NCI-H2081 (cell line): Measurements from ENCODE around the gene CHRNE.
"Not testable (repeated sequence)": the region's sequence is repeated elsewhere in the genome, so short reads cannot be mapped to it uniquely, and the experiment has no call there.

Source experiments
- DNase-seq, 2 experiments: peaks; one replicate each; lab custom pipeline; 2025; lab: John Stamatoyannopoulos, UW

CHRNE gene

DNA sequence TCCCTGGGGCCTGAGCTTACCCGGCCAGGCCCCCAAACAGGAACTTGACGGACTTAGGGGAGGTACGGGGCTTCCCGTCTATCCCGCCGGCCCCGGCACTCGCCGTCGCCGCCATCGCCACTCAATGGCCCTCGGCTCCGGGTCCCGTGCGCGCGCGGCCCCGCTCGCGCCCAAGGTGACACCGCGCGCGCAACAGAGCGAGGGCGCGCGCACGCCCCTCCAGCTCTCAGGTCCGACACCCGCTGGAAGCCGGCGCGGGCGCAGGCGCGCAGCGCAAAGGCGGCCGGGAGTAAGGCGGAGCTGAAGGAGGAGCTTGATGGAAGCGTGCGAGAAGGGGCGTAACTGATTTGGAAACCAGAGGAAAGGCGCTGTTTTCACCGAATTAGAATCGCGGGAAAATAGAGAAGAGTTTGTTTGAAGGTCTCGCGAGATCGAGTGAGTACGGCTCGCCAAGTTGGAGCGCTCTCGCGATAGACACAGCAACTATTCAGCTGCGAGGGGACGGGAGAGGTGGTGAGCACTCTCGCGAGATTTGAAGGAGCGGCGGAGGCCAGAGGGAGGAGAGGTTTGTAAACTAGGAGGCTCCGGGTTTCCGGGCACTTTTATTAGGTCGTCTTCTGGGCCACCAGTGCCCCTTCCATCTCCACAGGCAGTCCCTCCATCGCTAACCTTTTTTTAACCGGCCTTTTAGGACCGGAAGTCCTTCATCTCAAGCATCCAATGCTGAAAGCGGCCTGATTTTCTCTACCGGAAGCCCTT, 37.1 kb upstream of the CHRNE start, which contains the start of the genes RNF167 and SLC25A11:
Gene RNF167, plus strand, starts transcription at position 473 of the 759 bp plus-strand sequence. CDS start 642 bp downstream, outside the sequence.
Gene SLC25A11, minus strand, starts transcription at position 251 of the 759 bp plus-strand sequence. Its CDS starts 136 bp downstream, at position 115.
- peak; percentile 93 to 96 for DNase-seq

DNA sequence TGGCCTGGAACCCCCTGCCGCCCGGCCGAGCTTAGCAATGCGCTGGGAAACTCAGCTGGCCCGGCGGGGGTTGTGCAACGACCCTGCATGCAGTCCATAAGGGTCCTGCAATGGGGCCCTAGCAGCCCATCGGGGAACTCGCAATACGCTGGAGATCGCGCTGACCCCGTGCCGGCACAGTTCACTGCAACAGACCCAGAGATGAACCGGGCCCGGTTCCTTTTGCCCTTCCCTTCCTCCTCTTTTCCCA, 36.6 kb upstream of the CHRNE start:
- DNase-seq: no peak

DNA sequence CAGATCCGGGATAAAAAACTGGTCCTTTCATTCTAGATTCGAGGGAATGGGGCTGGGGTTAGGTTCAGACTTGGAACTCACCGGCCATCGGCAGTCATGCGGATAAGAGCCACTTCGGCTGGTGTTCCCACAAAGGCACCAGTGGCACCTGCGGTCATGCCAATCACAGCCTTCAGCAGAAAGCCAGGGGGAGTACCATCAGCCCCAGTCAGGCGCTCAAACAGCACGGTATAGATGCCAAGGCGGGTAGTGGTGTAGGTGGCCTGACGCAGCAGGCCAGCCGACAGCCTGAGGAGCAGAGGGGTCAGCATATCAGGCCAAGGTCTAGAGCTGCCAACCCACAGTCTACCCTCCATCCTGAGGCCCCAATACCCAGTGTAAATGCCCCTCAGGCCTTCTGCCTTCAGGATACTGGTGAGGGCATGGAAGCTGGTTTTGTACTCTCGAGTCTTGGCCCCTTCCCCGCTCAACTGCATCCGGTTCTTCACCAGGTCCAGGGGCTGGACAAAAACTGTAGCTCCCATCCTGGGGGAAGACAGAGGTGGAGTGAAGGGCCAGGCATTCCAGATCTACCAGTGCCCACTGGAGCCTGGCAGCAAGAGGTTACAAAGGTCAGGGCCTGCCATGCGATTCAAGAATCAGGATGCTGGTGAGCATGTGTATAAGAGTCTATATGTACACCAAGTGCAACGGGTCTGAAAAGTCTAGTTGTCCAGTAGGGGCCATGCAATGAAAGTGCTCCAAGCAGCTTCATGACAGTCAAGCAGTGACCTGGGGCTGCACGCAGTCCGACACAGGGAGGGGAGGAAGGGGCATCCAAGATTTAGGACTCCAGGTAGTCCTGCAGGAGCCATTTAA, 36.0 kb upstream of the CHRNE start:
- DNase-seq: no peak

DNA sequence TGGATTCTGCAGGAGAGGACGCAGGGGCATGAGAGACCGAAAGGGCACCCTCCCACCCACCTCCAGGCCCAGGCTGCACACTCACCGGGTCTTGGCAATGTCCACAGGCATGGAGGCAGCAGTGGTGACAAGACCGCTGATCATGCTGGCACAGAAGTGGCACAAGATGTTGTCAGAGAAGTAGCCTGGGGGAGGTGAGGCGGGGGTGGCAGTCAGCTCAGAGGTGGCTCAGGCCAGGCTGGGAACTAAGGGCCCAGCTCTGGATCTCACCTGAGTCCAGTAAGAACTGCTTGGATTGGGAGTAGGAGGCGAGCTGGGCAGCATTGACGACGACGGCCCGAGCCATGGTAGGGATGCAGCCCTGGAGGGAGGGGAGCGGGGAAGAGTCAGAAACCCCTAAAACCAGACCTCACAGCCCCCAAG, 35.2 kb upstream of the CHRNE start:
- no peak for DNase-seq

DNA sequence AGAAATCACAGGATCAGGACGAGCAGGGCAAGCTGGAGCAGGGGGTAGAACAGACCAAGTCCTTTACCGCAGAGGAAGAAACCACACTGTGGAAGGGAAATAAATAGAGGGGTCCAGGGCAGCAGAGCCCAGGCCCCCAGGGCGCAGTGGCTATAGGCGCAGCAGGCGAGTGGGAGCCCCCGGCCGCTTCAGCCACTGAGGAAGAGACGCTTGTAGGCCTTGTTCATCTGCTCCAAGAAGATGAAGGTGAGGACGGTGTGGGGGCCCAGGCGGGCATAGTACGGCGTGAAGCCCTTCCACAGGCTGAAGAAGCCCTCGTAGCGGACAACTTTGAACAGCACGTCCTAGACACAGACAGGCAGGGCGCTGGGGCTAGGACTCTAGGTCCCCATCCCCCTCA, 34.7 kb upstream of the CHRNE start:
- no peak for DNase-seq

DNA sequence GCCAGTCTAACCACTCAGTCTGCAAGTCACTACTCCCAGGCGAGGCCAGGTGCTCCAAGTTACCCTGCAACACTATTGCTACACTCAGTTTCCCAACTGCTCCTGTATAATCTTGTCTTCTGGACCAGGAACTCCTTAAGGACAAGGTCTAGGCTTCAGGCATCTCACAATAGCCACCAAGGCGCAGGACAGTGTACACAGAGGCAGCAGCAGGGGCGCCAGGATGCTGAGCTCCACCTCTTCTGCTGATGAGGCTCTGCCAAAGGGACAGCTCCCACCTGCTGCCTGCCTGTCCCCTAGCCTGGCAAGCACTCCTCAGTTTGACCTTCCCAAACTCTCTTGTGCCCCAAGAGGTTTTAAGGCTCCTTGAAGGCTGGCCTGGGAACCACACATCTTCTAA, 33.5 kb upstream of the CHRNE start:
- DNase-seq: no peak

DNA sequence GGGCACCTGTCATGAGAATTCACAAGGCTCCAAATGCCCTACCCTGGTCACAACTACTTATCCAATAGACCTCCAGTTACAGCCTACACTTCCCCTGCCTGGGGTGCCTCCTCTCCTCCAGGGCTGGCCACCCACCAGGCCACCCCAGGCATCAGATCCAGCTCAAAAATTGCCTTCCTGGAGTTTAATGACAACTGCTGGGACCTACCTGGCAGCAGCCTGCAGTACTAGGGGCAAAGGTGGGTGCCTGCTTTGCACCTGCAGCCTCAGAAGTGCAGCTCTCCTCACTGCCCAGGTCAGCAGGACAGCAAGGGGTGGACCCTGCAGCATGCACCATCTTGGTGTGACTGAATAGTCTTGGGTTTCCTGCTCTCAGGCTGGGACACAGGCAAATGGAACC, 32.8 kb upstream of the CHRNE start:
- no peak for DNase-seq

DNA sequence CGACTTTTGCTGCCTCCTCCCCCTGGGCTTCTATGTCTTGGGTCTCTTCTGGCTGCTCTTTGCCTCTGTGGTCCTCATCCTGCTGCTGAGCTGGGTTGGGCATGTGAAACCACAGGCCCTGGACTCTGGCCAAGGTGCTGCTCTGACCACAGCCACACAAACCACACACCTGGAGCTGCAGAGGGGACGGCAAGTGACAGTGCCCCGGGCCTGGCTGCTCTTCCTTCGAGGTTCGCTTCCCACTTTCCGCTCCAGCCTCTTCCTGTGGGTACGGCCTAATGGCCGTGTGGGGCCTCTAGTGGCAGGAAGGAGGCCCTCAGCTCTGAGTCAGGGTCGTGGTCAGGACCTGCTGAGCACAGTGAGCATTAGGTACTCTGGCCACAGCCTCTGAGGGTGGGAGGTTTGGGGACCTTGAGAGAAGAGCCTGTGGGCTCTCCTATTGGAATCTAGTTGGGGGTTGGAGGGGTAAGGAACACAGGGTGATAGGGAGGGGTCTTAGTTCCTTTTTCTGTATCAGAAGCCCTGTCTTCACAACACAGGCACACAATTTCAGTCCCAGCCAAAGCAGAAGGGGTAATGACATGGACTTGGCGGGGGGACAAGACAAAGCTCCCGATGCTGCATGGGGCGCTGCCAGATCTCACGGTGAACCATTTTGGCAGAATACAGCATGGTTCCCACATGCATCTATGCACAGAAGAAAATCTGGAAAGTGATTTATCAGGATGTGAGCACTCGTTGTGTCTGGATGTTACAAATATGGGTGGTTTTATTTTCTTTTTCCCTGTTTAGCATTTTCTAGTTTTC, 31.5 kb upstream of the CHRNE start:
- no peak for DNase-seq

DNA sequence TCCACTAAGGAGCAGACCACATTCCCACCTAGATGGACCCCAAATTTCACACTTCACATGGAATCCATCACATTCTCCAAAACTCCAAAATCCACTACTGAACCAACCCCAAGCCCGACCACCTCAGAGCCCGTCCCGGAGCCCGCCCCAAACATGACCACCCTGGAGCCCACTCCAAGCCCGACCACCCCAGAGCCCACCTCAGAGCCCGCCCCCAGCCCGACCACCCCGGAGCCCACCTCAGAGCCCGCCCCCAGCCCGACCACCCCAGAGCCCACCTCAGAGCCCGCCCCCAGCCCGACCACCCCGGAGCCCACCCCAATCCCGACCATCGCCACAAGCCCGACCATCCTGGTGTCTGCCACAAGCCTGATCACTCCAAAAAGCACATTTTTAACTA, 30.7 kb upstream of the CHRNE start:
- DNase-seq: no peak

DNA sequence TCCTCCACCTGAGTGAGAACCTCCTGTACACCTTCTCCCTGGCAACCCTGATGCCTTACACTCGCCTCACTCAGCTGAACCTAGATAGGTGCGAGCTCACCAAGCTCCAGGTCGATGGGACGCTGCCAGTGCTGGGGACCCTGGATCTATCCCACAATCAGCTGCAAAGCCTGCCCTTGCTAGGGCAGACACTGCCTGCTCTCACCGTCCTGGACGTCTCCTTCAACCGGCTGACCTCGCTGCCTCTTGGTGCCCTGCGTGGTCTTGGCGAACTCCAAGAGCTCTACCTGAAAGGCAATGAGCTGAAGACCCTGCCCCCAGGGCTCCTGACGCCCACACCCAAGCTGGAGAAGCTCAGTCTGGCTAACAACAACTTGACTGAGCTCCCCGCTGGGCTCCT, 29.9 kb upstream of the CHRNE start:
- DNase-seq: no peak

DNA sequence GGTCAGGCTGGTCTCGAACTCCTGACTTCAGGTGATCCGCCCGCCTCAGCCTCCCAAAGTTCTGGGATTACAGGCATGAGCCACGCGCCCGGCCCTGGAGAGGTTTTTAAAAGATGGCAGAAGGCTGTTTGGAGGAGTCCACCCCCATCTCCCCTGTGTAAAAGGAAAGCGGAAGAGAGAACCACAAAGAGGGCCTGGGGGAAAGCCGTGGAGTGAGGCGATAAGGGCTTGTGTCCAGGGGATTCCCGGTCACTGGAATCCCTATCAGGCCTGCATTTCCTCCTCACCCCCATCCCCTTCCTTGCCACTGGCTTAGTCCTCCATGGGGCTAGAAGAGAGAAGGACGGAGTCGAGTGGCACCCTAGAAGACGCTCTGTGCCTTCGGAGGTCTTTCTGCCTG, 29.1 kb upstream of the CHRNE start, which contains the start of gene GP1BA:
Gene GP1BA, plus strand, starts transcription at position 315 of the 400 bp plus-strand sequence. CDS start 328 bp downstream, outside the sequence.
- DNase-seq: no peak

DNA sequence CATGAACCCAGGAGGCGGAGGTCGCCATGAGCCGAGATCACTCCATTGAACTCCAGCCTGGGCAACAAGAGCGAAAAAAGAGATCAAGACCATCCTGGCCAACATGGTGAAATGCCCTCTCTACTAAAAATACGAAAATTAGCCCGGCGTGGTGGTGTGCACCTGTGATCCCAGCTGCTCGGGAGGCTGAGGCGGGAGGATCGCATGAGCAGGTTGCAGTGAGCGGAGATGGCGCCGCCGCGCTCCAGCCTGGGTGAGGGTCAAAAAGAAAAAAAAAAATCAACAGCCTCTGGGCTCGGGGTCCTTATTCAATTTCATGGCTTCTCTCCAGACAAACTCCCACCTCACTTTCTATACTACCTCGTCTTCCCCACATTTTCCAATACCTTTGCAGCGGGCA, 26.0 kb upstream of the CHRNE start:
- no peak for DNase-seq

DNA sequence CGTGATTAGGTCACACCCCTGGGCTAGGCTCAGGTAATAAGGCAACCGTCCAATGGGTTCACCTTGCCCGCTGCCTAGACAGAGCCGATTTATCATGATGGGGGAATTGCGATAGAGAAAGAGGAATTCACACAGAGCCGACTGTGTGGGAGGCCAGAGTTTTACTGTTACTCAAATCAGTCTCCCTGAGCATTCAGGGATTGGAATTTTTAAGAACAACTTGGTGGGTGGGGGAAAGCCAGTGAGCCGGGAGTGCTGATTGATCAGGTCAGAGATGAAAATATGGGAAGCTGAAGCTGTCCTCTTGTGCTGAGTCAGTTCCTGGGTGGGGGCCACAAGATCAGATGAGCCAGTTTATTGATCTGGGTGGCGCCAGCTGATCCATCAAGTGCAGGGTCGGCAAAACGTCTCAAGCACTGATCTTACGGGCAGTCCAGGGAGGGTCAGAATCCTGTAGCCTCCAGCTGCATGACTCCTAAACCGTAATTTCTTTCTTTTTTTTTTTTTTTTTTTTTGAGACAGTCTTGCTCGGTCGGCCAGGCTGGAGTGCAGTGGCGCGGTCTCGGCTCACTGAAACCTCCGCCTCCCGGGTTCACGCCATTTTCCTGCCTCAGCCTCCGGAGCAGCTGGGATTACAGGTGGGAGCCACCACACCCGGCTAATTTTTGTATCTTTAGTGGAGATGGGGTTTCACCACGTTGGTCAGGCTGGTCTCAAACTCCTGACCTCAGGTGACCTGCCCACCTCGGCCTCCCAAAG, 23.9 kb upstream of the CHRNE start:
- DNase-seq: not testable (repeated sequence)

DNA sequence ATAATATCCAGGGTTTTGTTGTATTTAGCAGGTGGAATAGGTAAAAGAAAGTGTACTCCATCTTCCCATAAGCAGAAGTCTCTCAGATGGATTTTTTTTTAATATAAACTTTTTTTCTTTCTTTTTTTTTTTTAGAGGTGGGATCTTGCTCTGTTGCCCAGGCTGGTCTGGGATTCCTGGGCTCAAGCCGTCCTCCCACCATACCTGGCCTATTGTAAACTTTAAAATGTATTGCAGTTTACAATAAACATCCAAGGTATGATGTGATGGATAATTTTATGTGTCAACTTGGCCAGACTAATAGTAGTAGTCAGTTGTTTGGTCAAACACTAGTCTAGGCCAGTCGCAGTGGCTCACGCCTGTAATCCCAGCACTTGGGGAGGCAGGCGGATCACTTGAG, 18.4 kb upstream of the CHRNE start:
- no peak for DNase-seq

DNA sequence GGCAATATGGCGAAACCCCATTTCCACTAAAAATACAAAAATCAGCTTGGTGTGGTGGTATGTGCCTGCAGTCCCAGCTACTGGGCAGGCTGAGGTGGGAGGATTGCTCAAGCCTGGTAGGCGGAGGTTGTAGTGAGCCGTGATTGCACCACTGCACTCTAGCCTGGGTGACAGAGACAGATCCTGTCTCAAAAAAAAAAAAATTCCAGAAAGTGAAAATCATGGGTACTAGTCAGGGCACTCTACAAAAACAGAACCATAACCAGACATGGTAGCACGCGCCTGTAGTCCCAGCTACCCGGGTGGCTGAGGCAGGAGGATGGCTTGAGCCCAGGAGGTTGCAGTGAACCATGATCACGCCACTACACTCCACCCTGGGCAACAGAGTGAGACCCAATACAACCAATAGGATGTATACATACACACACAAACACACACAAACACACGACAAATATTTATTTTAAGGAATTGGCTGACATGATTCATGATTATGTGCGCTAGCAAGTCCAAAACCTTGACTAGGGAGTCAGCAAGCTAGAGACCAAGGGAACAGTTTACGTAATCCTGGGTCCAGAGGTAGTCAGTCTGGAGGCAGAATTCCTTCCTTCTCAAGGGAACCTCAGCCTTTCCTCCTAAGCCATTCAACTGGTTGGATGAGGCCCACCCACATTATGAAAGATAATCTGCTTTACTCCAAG, 17.6 kb upstream of the CHRNE start:
- no peak for DNase-seq

DNA sequence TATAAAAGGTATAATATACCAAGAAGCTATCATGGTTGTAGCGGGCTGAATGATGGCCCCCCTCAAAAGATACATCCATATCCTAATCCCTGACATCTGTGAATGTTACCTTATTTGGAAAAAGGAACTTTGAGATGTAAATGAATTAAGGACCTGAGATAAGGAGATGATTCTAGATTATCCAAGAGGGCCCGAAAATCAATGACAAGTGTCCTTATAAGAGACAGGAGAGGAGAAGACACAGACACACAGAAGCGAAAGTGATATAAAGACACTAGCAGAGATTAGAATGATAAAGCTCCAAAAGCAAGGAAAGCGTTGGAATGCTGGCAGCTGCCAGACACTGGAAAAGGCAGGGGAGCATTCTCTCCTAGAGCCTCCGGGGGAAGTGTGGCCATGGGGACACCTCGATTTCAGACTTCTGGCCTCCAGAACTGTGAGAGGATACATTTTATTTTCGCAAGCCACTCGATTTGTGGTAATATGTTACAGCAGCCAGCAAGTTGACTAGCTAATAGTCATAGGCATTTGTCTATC, 16.7 kb upstream of the CHRNE start:
- no peak for DNase-seq

DNA sequence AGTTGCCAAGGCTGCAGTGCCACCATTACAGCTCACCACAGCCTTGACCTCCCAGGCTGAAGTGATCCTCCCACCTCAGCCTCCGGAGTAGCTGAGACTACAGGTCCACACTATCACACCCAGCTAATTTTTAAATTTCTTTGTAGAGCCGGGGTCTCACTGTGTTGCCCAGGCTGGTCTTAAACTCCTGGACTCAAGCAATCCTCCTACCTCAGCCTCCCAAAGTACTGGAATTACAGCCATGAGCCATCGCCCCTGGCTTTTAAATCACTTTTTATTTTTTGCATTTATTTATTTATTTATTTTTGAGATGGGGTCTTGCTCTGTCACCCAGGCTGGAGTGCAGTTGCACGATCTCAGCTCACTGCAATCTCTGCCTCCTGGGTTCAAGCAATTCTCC, 11.7 kb upstream of the CHRNE start:
- not testable (repeated sequence) for DNase-seq

DNA sequence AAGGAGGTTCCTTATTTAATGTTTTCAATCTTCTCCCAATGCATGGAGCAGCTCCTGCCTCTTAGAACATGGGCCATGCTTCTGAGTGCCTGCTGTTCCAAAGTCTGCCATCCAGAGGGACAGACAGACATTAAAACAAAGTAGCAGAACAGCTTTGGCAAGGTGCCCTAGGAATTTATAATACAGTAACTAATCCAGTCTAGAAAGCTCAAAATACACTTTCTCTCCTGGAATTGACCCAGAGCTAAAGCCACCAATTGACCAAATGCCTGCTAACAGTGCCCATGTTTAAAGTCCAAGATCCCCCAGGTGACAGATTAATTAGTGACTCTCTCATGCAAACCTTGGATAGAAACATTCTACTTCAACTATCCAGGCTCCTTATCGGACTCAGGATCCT, 11.1 kb upstream of the CHRNE start:
- no peak for DNase-seq

DNA sequence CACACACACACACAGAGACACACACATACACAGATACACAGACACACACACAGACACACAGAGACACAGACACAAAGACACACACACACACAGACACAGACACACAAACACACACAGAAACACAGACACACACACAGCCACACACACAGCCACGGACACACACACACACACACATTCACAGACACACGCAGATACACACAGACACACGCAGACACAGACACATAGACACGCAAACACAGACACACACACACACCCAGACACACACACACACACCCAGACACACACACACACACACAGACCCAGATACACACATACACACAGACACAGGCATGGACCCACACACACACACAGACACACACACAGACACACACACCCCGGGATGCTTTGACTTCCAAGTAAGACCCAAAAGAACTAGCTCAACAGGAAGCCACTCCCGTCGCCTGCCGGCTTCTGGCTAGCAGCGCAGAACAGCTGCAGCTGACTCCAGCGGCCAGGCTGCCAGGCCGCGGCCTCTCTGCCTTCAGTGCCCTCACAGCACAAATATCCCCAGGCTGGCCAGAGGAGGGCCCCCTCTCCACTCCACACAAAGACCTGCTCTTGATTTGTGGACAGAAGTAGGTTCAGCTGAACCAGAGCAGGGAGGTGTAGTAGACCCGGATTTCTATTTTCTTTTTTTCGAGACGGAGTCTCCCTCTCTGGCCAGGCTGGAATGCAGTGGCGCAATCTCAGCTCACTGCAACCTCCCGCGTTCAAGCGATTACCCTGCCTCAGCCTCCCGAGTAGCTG, 6.0 kb upstream of the CHRNE start:
- DNase-seq: peak; percentile 60 to 73

DNA sequence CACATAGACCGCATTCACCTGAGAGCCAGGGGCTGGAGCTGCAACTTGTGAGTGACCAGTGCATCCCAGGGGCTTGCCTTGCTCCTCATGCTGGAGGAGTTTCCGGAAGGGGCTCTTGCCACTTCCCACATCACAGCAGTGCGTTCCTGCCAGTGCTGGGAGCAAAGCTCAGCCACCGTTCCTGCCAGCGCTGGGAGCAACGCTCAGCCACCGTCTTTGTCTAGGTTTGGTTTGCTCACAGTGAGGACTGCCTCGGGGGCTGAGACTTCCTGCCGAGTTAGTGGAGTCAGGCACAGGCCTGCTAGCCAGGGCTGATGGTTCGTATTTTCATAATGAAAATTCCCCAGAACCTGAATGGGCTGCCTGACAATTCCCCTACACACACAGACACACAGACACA, 5.4 kb upstream of the CHRNE start:
- DNase-seq: peak; percentile 29 to 63
